HTR-8/SVneo (cell line): Measurements from ENCODE around the gene MON1A.
"Not testable (repeated sequence)": the region's sequence is repeated elsewhere in the genome, so short reads cannot be mapped to it uniquely, and the experiment has no call there.

Experiments
- DNase-seq: peaks from one replicate; pipeline ENCODE4 v3.0.0; 2011; ENCODE audit warnings: low spot score, mixed read lengths; ENCODE audit not compliant: insufficient read length
- FAIRE-seq: peaks from 2 replicates; lab custom pipeline; 2011; peaks lifted over from hg19 to GRCh38; lab: Jason Lieb, UNC

The MON1A gene

GRCh38 chr3:49925485-49925884 is 4.1 kb downstream of the MON1A start:
- no peak for DNase-seq
- no peak for FAIRE-seq

DNA sequence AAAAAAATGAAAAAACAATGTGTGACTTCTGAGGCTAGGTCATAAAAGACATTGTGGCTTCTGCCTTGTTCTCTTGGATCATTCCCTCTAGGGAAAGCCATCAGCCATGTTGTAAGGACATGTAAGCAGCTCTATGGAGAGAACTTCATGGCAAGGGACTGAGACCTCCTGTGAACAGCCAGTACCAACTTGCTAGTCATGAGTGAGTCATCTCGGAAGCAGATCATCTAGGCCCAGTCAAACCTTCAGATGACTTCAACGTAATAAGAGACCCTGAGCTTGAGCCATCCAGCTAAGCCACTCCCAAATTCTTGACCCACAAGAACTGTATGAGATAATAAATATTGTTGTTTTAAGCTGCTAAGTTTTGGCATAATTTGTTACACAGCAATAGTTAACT is 4.9 kb downstream of the MON1A start:
- peak; percentile 64 for DNase-seq
- FAIRE-seq = peak; percentile 13

GRCh38 chr3:49917806-49918590 is 11.6 kb downstream of the MON1A start:
- not testable (repeated sequence) for FAIRE-seq, DNase-seq

DNA sequence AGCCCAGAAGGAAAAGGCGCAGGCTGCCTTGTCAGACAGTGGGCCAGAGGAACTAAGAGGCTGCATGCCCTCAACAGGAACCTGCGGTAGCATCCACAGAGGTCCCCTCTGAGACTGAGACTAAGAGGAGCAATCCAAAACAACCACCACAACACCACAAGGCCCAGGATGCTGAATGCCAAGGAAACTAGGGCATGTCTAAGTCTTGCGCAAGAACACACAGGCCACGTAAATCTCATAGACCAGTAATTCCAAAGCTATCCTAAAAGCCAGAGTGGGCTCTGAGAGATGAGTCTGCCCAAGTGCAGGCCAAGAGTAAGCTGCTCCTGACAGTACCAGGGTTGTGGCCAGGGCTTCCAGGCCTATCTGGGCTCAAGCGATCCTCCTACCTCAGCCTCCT is 12.9 kb downstream of the MON1A start:
- DNase-seq (peak; percentile 27), FAIRE-seq (no peak)

- FAIRE-seq (no peak), DNase-seq (no peak)
These were observed 14.7 kb downstream of the MON1A start for GRCh38 chr3:49914906-49915305.

DNA sequence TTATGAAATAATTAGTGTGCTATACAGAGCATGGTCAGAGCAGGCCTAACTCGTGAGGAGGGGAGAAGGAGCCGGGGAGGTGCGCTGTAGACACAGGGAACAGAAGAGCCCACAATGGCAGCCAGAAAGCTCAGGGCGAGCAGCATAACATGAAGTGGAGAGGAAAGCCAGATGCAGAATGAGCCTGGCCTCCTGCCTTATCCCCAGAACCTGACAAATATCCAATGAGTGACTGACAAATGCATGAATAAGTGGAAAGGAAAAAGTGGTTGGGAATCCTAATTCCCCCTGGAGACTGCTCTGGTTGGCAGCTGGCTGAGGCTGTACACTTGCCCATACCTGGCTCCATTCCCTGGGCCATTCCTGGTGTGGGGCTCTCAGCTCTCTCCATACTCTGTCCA is 16.7 kb downstream of the MON1A start:
- DNase-seq (no peak), FAIRE-seq (no peak)

DNA sequence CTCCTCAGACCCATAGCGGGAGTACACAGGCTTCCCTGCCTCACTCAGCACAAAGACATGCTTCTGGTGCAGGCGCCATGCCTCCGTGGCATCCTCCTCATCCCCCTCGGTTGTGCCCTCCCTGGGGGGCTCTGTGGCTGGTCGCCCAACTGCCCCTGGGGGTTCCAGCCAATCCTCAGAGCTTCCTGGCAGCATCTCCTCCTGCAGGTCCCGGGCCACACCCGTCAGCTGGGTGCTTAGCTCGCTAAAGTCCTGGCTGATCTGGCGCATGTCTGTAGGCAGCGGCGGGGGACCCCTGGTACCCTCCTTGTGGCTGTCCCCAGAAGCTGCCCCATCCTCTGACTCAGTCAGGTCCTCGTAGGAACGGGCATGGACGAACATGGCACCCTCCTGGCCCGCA is 18.0 kb downstream of the MON1A start:
- DNase-seq = no peak
- FAIRE-seq = no peak

DNA sequence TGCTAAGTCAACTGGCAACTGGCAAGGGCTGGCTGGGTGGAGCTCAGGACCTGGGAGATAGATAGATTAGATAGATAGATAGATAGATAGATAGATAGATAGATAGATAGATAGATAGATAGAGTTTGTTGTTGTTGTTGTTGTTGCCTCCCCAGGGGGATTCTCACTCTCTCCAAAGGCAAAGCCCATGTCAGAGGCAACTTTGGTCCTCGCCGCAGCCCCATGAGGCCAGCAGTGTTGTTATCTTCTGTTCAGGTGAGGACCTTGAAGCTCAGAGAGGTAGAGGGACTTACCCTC is 18.5 kb downstream of the MON1A start:
- DNase-seq (no peak), FAIRE-seq (no peak)

- DNase-seq = no peak
These were observed 19.0 kb downstream of the MON1A start for GRCh38 chr3:49910409-49911123.

GRCh38 chr3:49908373-49909199 is 21.0 kb downstream of the MON1A start:
- no peak for DNase-seq
- no peak for FAIRE-seq

More at GRCh38 chr3:49910409-49911123, 19.0 kb downstream of the MON1A start:
- FAIRE-seq = no peak

- FAIRE-seq = peak; percentile 86
- DNase-seq = peak; percentile 89
These were observed 23.4 kb downstream of the MON1A start for GRCh38 chr3:49906073-49906743.

DNA sequence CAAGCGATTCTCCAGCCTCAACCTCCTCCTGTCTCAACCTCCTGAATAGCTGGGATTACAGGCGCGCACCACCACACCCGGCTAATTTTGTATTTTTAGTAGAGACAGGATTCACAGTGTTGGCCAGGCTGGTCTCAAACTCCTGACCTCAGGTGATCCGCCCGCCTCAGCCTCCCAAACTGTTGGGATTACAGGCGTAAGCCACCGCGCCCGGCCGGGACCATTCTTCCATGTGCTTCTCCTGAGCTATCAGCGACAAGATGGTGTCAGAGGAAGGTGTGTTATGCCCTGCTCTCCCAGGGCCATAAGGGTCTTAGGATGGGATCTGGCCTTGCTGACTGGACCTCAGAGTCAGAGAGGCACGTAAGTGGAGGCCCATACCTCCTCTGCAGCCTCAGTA is 25.2 kb downstream of the MON1A start:
- not testable (repeated sequence) for FAIRE-seq, DNase-seq

- no peak for FAIRE-seq
- no peak for DNase-seq
These were observed 25.9 kb downstream of the MON1A start, which contains the start of gene MST1R for GRCh38 chr3:49903451-49904424. Gene MST1R (minus strand): TSS chr3:49903873. CDS start chr3:49903609, 264 bp downstream.

DNA sequence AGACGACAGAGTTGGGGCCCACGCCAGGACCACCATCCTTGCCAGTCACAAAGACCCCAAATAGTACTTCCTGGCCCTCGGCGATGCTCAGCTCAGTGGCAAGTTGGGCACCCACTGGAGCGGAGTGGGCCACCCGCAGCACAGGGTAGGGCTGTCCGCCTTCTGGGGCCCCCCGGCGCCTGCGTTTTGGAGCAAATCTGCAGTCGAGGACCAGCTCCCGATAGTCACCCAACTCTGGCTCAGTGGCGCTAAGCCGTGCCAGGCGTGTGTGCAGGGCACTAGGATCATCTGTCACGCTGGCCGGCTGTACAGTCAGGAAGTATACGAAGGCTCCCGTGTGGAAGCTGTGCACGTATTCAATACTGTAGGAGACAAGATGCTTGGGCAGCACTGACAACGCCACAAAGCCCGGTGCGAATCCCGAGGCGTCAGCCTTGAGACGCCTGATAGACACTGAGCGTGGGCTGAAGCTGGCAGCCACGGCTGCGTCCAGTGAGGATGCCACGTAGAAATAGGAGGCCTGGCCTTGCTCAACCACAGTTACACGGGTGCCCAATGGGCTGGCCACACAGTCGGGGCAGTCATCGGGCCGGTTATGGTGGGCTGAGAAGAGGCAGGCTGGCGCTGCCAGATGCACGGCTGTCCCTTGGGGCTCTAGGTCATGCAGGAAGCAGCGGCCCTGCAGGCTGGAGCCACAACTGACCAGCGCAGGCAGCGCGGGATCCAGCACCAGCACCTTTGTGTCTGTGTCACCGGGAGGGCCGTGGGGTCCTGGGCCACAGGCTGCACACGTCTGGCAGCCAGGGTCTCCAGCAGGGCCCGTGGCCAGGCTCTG is 26.9 kb downstream of the MON1A start:
- no peak for DNase-seq
- FAIRE-seq = no peak

DNA sequence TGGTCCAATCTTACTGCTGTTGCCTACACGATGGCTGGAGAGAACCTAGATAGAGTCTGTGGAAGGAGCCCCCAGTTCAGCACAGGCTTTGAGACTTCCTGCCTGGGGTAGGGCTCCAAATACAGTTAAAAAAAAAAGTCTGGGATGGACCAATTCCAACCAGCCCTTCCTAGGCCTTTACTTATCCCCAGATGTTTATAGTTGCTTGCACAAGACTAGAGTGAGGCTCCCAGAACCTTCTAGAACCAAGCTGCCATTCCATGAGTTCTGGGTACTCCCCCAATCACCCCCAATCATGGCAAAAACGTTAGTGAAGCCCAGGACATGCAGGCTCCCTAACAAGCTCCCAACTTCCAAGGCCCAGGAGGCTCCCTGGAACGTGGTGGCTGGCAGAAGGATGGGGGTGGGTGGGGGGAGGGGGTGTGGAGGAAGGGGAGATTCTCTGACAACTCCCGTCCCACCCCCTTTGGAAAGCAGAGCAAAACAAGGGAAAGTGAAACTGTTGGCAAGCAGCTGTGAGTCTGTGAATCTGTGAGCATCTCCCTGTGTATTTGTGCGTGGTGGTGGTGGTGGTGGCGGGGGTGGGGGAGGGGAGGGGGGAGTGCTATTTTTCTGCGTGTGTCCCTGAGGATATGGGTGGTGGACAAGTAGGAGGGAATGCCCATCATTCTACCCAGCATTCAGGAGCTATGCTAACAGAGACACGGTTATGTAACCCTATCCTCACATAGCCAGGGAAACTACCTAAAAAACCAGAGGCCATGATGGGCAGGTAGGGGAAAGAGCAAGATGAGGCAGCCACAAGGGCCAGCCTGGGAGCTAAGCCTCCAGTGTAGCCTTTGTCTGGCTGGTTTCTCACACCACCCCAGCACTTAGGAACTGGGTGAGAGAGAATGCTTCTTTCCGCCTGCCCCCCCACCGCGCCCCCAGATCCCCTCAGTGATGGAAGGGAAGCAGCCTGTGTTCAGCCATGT is 28.0 kb downstream of the MON1A start:
- no peak for DNase-seq
- FAIRE-seq = no peak

DNA sequence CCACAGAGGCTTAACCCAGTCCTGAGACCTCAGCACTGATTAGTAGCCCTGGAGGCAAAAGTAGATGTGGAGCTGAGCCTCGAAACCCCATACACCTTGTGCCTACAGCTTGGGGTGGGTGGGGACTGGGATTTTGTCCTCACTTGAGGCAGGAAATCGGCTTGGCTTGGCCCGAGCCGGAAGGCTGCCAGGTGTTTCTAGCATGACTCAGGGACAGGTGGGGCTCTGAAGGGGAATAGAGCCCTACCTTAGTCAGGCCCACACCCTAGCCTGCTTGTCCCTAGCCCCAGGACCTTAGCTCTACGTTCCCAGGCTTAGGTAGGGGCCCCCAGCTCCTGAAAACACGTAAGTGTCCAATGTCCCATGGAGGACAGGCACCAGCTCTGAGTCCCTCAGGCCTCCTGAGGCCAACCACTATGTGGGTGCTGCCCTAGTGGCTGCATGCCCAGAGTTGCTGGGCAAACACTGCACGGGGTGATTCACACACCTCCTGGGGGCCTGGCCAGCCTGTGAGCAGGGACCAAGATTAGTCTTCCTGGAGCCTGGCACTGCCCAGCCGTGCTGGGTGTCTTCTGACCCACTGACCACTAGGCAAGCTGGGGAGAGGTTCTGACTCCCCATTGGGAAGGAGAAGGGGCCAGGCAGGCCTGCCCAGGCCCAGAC is 29.0 kb downstream of the MON1A start:
- peak; percentile 82 for DNase-seq
- no peak for FAIRE-seq

- FAIRE-seq = no peak
- no peak for DNase-seq
These were observed 29.8 kb downstream of the MON1A start for GRCh38 chr3:49899815-49900214.
